MM.1S (cell line): Measurements from ENCODE around the gene SCGB3A1.

Source experiments
- DNase-seq: peaks from one replicate; pipeline ENCODE4 v3.0.0-alpha.2; 2015
- H2AFZ ChIP-seq: fragments of 300-600 bp; sonication (generic); 2 replicates; pipeline ENCODE4 v1.6.0; 2016; ENCODE audit warnings: antibody characterized with exemption, low read length
- H3F3A ChIP-seq: fragments of 300-600 bp; sonication (generic); 2 replicates; pipeline ENCODE4 v1.6.1; 2016; ENCODE audit warnings: mild to moderate bottlenecking, antibody characterized with exemption, low read length, moderate library complexity, mixed read lengths; ENCODE audit not compliant: insufficient read depth
- H3K27ac ChIP-seq: fragments of 300-600 bp; sonication (generic); 2 replicates; pipeline ENCODE4 v1.5.1; 2016; ENCODE audit warnings: mild to moderate bottlenecking, low read length
- H3K27me3 ChIP-seq: fragments of 300-600 bp; sonication (generic); replicated peaks from 2 replicates; pipeline ENCODE4 v1.6.0; 2016; ENCODE audit warnings: low read length; ENCODE audit not compliant: insufficient read depth
- H3K36me3 ChIP-seq: fragments of 300-600 bp; sonication (generic); replicated peaks from 2 replicates; pipeline ENCODE4 v1.6.1; 2016; ENCODE audit warnings: mild to moderate bottlenecking, low read length, mixed read lengths; ENCODE audit not compliant: insufficient read depth
- H3K4me1 ChIP-seq: fragments of 300-600 bp; sonication (generic); 2 replicates; pipeline ENCODE4 v1.6.1; 2016; ENCODE audit warnings: low read length, mixed read lengths
- H3K4me2 ChIP-seq: fragments of 300-600 bp; sonication (generic); 2 replicates; pipeline ENCODE4 v1.6.0; 2016; ENCODE audit warnings: low read depth, low read length
- H3K4me3 ChIP-seq: fragments of 300-600 bp; sonication (generic); 2 replicates; pipeline ENCODE4 v1.5.1; 2016; ENCODE audit warnings: low read length, mixed read lengths
- H3K79me2 ChIP-seq: fragments of 300-600 bp; sonication (generic); 2 replicates; pipeline ENCODE4 v1.6.1; 2016; ENCODE audit warnings: mixed run types, low read length, mixed read lengths
- H3K9ac ChIP-seq: fragments of 300-600 bp; sonication (generic); 2 replicates; pipeline ENCODE4 v1.6.1; 2016; ENCODE audit warnings: low read length, mixed read lengths
- H3K9me2 ChIP-seq: fragments of 300-600 bp; sonication (generic); replicated peaks from 2 replicates; pipeline ENCODE4 v1.6.1; 2016; ENCODE audit warnings: mild to moderate bottlenecking, low read length, mixed read lengths; ENCODE audit not compliant: insufficient read depth
- H3K9me3 ChIP-seq: fragments of 300-600 bp; sonication (generic); replicated peaks from 2 replicates; pipeline ENCODE4 v1.6.1; 2016; ENCODE audit warnings: mild to moderate bottlenecking, low read length, mixed read lengths; ENCODE audit not compliant: insufficient read depth
- H4K20me1 ChIP-seq: fragments of 300-600 bp; sonication (generic); 2 replicates; pipeline ENCODE4 v1.6.1; 2016; ENCODE audit warnings: mild to moderate bottlenecking, low read length, moderate library complexity, mixed read lengths; ENCODE audit not compliant: insufficient read depth
- EZH2 ChIP-seq: fragments of 300-600 bp; sonication (generic); optimal IDR thresholded peaks from 2 replicates; pipeline ENCODE3; 2017; ENCODE audit warnings: low read depth, mild to moderate bottlenecking, antibody characterized with exemption, low read length, mixed read lengths
- EZH2phosphoT487 ChIP-seq: fragments of 300-600 bp; sonication (generic); IDR thresholded peaks from 2 replicates; pipeline ENCODE4 v1.6.1; 2018; ENCODE audit warnings: antibody characterized with exemption, low read length
- TF ChIP-seq, protein P1 (sequence below): fragments of 300-600 bp; sonication (generic); IDR thresholded peaks from 2 replicates; pipeline ENCODE4 v1.5.1; 2016; ENCODE audit warnings: antibody characterized with exemption, low read length, mixed read lengths

SCGB3A1 gene

DNA sequence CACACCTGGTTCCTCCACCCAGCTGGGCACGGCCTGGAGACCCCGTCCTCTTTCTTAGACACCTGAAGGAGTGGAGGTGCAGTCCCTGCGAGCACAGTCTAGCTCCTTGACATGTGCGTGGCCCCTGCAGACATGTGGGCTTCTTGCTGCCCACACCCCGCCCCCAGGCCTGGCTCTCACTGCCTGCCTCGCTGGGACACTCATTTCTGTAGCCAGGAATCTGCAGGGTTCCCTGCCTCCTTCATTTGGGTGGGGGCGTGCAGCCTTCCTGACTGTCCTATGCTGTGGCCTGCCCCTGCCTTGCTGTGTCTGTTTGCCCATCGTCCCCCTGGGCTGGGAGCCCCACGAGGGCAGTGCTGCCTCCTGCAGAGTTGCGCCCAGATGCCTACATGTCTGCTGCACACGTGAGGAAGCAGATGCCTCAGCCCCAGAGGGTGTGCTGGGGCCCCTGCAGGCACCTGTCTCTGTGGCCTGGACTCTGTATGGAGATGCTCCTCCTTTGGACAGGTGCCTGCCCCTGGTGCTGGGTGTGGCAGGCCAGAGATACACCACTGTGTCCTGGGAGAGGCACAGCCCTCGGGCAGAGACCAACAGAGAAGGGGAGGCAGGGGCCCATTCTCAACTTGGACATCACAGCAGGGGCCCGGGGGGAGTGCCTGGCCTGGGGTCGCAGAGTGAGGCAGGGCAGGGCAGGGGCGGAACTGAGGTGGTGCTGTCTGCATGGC is 35.5 kb upstream of the SCGB3A1 start:
- Histone ChIP-seq H3K4me2 (no peak overlapping the region), H3K4me3 (no peak overlapping the region), H3K9me3 (no peaks in the 10 kb centered on the region), H3K9me2 (no peaks in the 10 kb centered on the region), H3K79me2 (no peaks in the 10 kb centered on the region), H2AFZ (no peak overlapping the region), H3K4me1 (no peaks in the 10 kb centered on the region), H3K9ac (no peak overlapping the region), H3K27ac (no peak overlapping the region), H4K20me1 (no peaks in the 10 kb centered on the region), H3K36me3 (no peaks in the 10 kb centered on the region), H3F3A (no peaks in the 10 kb centered on the region), H3K27me3 (peaks cover 59% of the 10 kb centered on the region)
- TF ChIP-seq EZH2: no peak
- no peak for DNase-seq

DNA sequence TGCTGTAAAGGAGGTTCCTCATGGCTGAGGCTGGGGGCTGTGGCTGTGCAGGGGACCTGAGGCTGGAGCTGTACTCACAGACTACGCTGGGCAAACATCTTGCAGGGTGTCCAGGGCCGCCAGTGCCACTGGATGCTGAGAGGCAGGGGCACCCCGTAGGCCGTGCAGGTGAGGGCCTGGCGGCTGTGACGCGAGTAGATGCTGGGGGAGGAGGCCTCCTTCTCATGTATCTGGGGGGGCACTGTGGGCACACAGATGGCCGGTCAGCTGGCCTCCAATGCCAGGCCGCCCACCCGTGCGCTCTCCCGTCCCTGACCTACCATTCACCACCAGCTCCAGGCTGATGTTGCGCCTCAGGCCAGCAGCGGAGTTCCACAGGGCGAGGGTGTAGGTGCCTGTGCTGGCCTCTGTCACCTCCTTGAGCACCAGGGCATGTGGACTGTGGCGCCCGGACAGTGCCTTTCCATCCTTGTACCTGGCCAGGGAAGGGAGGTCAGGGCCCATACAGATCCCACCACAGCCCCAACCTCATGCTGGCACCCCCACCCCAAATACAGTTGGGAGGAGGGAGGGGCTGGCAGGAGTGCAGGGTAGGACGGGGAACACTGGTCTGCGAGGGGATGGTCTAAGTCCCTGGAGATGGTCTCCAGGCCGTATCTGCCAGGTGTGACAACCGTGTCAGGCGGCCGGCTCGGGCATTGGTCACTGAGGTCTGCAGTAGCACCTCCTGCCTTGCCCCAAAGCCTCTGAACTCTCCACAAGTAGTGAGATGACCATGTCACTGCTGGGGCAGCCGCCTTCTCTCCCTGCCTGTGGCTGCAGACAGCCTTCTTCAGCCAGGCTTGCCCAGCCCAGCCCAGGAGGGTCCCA is 34.7 kb upstream of the SCGB3A1 start:
- DNase-seq: no peak
- no peaks in the 10 kb centered on the region for H3F3A ChIP-seq
- H3K4me3 ChIP-seq: no peak overlapping the region
- H4K20me1 ChIP-seq: no peaks in the 10 kb centered on the region
- H2AFZ ChIP-seq: no peak overlapping the region
- peaks cover 59% of the 10 kb centered on the region for H3K27me3 ChIP-seq
- no peaks in the 10 kb centered on the region for H3K9me3 ChIP-seq
- no peaks in the 10 kb centered on the region for H3K36me3 ChIP-seq
- no peaks in the 10 kb centered on the region for H3K4me1 ChIP-seq
- no peak overlapping the region for H3K9ac ChIP-seq
- H3K4me2 ChIP-seq: no peak overlapping the region
- no peak overlapping the region for H3K27ac ChIP-seq
- H3K9me2 ChIP-seq: no peaks in the 10 kb centered on the region
- H3K79me2 ChIP-seq: no peaks in the 10 kb centered on the region
- no peak for TF ChIP-seq EZH2
- TF ChIP-seq EZH2phosphoT487: no peak
- TF ChIP-seq, protein P1, sequence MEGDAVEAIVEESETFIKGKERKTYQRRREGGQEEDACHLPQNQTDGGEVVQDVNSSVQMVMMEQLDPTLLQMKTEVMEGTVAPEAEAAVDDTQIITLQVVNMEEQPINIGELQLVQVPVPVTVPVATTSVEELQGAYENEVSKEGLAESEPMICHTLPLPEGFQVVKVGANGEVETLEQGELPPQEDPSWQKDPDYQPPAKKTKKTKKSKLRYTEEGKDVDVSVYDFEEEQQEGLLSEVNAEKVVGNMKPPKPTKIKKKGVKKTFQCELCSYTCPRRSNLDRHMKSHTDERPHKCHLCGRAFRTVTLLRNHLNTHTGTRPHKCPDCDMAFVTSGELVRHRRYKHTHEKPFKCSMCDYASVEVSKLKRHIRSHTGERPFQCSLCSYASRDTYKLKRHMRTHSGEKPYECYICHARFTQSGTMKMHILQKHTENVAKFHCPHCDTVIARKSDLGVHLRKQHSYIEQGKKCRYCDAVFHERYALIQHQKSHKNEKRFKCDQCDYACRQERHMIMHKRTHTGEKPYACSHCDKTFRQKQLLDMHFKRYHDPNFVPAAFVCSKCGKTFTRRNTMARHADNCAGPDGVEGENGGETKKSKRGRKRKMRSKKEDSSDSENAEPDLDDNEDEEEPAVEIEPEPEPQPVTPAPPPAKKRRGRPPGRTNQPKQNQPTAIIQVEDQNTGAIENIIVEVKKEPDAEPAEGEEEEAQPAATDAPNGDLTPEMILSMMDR: no peak

DNA sequence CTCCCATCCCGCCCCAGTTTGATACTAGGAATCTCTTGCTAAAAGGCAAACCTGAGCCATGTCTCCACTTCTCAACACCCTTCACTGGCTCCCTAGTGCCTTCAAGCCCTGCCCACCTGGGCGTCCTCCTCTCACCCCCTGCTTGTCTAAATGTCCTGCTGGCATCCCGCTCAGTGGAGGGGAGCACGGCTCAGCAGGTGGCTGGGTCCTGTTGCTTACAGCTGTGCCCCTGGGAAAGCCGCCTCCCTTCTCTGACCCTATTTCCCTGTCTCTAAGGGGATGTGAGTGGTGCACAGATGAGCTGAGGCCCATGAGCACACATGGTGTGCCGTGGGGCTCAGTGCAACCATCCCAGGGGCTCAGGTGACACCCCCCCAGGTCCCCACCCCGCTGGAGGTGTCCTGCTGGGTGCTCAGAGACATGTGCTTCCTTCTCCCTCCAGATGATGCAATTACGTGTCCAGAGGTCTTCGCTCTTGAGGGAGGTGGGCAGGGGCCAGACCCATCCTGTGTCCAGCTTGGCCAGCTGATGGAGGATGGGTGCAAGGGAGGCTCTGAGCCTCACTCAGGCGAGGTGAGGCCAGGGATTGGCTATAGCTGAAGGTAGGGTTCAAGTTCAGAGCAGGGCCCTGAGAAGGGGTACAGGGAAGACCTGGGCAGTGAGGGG is 34.0 kb upstream of the SCGB3A1 start:
- Histone ChIP-seq H4K20me1 (no peaks in the 10 kb centered on the region), H3K79me2 (no peaks in the 10 kb centered on the region), H3K9ac (no peak overlapping the region), H3K36me3 (no peaks in the 10 kb centered on the region), H3K27me3 (peaks cover 58% of the 10 kb centered on the region), H3K4me3 (no peak overlapping the region), H3K9me2 (no peaks in the 10 kb centered on the region), H3K4me2 (no peak overlapping the region), H3F3A (no peaks in the 10 kb centered on the region), H3K4me1 (no peaks in the 10 kb centered on the region), H3K9me3 (no peaks in the 10 kb centered on the region), H2AFZ (no peak overlapping the region), H3K27ac (no peak overlapping the region)
- DNase-seq: no peak
- TF ChIP-seq, protein P1: no peak
